Ecto neural progenitor cell (in vitro differentiated cells): ENCODE results near the gene TBCK.
"Not testable (repeated sequence)": the region's sequence is repeated elsewhere in the genome, so short reads cannot be mapped to it uniquely, and the experiment has no call there.

ENCODE experiments used
- DNase-seq: peaks from one replicate; pipeline ENCODE4 v3.0.0-alpha.2; 2018; ENCODE audit warnings: low spot score

The TBCK gene

DNA sequence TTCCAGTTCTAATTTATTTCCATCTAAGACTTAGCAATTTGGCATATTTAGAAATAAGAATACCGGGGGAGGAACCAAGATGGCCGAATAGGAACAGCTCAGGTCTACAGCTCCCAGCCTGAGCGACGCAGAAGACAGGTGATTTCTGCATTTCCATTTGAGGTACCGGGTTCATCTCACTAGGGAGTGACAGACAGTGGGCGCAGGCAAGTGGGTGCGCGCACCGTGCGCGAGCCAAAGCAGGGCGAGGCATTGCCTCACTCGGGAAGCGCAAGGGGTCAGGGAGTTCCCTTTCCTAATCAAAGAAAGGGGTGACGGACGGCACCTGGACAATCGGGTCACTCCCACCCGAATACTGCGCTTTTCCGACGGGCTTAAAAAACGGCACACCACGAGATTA lies 102.7 kb downstream of the TBCK start:
- not testable (repeated sequence) for DNase-seq

DNA sequence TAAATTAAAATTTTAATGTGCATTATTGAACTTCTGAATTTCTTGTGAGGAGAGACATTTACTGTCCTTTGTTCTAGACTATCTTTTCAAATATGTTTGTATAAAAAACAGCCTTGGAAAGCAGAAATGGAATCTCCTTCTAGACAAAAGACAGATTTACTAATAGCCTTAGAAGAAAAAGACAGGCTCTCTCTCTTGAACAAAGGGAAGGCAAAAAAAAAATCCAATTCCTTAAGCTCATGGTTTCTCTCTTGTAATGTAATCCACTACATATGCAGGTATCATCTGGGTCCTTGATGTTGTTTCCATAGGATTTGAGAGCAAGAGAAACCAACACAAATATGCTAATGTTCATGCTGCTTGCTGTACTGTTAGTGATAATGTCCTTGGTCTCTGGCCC lies 106.0 kb downstream of the TBCK start:
- no peak for DNase-seq

DNA sequence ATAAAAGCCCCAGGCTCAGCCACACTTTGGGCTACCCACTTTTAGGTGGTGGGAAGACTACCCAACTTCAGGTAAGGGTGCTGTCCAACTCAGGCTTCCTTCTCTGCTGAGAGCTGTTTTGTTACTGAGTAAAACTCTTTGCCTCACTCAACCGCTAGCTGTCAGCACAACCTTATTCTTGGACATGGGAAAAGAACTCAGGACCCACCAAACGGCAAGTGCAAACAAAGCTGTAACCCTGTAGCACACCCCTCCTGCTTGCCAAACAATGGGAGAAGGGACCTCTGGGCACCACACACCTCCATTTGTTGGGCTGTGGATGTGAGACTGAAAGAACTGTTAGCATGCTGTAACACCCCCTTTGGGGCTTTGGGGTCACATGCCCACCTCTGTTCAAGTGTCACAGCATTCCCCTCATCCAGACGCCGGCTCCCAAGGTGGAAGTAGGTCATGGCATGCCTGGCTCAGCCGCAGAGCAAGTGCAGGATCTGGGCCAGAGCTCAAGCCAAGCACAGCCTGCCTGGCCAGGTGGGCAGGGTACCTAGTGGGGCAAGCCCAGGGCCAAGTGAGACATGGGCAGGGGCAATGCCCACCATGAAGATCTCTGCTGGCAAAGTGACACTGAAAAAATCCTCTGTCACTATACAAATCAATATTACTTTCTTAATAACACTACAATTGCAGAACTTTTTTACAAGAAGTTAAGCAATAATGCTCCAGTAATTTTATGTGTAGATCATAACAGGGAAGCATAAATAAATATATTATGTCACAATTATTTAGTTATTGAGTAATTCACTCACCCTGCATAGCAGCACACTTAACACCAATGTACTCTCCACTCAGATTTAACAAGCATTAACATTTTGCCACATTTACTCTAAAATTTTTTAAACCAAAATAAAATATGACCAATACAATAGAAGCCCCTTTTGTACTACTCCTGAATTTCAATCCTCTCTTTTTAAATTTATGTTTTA lies 107.2 kb downstream of the TBCK start:
- DNase-seq: peak; percentile 40

DNA sequence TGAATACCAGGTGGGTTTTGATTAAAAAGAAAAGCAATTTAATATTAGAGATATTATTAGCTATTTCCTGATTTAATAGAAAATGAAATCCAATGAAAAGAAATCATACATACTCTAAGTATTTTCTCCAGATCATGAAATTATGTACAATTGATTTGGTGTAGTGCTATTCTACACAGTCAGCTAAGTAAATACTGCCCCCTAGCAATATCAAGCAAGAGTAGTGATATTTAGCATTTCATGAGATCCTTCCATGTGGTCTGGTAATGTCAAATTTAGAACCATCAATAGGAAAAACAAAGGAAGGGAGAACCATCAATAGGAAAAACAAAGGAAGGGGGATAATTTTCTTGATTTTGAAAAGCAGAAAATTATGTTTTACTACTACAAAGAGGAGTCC lies 114.6 kb downstream of the TBCK start:
- no peak for DNase-seq

DNA sequence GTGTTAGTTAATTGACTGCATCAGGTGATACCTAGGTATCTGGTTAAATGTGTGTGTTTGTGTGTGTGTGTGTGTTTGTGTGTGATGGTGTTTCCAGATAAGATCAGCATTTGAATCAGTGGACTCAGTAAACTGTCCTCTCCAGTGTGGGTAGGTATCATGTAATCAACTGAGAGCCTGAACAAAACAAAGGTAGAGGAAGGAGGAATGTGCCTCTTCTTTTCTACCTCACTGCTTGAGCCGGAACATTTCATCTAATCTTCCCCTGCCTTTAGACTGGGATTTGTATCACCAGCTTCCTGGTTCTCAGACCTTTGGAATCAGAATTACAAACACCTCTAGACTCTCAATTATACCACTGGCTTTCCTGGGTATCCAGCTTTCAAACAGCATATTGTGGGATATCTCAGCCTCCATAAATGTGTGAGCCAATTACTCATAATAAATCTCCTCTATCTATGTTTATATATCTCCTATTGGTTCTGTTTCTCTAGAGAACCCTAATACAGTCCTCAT lies 120.5 kb downstream of the TBCK start:
- DNase-seq: no peak

DNA sequence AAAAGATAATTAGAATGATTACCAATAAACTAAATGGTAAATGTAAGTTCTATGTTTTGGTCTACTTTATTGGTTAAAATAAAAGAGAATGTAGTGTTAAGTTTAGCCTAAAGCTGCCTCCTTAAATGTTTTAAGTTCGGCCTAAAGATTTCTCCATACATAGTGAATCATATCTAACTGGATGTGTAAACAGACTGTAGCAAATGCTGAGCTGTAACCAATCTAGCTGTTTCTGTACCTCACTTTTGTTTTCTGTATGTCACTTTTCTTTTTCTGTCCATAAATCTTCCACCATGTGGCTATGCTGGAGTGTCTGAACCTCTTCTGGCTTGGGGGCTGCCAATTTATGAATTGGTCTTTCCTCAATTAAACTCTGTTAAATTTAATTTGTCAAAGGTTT lies 121.2 kb downstream of the TBCK start:
- no peak for DNase-seq

DNA sequence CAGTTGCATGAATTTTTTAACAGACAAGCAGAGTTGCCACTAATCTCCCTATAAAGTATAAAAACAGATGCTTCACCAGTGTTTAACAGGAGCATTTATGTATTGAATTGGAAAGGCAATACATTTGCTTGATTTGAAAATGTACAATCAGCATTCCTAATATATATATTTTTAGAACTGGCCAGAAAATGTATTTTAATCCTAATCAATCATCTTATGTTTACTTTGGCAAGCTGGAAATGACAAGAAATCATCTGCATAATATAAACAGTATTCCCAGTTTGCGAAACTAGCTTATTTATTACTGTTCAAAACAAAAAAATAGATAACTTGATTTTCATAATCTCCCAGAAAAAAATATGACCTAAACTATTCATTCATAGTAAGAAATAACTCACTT lies 123.9 kb downstream of the TBCK start:
- DNase-seq: no peak

DNA sequence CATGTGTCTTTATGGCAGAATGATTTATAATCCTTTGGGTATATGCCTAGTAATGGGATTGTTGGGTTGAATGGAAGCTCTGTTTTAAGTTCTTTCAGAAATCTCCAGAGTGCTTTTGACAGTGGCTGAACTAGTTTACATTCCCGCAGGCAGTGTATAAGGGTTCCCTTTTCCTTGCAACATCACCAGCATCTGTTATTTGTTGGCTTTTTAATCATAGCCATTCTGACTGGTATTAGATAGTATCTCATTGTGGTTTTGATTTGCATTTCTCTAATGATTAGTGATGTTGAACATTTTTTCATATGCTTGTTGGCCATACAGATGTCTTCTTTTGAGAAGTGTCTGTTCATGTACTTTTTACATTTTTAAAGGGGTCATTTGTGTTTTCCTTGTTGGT lies 129.8 kb downstream of the TBCK start:
- DNase-seq: no peak

DNA sequence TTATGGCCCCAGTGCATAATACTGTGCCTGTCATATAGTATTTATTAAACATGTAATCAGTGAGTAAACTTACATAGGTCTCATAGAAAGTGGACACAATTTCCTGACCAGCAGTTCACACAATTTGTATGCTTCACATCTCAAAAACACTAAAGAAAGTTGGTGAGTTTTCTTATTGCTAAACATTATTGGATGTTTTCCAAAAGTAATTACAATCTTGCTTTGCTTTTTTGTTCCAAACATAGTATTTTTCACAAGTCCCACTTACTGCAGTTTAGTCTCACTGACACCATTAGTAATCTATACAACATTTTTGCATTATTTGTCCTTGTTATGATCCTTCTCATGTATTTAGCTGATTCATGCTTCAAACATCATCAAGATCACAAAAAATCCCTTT lies 132.5 kb downstream of the TBCK start:
- DNase-seq: no peak

DNA sequence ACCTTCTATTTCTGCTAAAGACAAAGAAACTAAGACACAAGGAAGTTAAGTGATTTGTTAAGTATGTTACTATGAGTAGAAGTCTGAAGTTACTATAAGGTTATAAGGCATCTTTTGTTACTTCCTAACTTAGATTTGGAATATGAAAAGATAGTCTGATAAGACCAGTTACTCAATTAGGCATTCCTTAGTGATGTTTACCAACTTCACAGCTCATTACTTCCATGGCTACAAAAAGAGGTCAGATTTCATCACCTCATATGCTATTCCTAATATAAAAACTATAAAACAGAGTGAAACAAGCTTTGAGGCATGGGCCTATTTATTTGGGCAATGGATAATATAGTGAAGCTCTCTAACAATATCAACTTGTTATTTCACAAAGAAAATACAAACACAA lies 143.1 kb downstream of the TBCK start:
- no peak for DNase-seq

DNA sequence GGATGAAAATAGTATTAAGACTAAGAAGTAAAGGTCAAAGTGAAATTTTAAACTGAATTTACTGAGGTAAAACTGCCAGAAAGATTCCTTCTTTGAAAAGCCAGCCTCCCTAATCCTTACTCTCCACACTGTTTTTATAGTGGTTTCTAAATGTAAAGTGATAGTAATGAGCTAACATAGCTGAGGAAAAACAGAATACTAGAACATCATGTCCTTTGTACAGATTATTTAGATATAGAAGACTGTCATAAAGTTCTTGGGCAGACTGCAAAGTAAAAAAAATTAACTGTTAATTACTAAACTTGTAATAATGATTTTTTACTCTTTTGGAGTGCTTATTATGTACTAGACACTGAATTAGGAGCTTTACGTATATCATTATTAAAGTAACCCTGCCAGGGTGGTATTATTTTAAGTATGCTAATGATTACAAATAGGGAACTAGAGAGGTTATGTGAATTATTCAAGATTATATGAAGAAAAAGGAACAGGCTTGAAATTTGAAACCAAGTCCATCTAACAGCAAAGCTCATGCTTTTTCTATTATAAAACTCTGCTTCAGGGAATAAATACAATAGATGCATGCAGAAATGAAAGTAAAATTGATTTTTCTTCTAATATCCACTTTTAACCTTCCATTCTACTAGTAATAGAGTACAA lies 150.5 kb downstream of the TBCK start:
- no peak for DNase-seq

DNA sequence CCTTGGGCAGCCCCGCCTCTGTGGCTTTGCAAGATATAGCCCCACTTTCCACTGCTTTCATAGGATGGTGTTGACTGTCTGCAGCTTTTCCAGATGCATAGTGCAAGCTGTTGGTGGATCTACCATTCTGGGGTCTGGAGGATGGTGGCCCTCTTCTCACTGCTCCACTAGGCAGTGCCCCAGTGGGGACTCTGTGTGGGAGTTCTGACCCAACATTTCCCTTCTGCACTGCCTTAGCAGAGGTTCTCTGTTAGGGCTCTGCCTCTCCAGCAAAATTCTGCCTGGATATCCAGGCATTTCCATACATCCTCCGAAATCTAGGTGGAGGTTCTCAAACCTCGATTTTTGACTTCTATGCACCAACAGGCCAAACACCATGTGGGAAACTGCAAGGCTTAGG lies 153.7 kb downstream of the TBCK start:
- DNase-seq: no peak

DNA sequence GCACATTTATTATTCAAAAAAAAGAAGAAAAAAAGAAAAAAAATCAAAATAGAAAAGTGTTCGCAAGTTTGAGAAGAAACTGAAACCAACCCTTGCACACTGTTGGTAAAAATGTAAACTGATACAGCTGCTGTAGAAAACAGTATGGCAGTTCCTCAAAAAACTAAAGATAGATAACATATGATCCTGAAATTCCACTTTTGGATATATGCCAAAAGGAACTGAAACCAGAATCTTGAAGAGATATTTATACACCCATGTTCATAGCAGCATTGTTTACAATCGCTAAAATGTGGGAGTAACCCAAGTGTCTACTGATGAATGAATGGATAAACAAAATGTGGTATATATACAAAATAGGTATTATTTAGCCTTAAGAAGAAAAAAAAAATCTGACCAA lies 155.4 kb downstream of the TBCK start:
- no peak for DNase-seq

DNA sequence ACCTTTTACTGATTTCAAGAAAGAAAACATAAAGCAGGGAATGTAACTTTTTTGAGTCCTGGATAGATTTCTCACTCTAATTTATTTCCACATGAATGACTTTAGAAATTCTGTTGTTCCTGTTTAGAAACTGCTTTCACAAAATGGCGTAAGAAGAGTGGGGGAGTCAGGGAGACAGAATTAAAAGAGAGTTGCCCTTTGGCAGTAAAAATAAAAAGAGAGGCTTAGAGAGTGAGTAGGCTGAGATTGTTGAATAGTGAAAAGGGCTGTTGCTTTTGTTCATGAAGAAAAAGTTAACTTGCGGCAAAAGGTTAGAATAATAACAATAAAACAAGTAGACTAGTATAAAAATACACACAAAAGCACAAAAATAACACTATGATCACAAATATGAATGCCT lies 166.1 kb downstream of the TBCK start:
- no peak for DNase-seq

DNA sequence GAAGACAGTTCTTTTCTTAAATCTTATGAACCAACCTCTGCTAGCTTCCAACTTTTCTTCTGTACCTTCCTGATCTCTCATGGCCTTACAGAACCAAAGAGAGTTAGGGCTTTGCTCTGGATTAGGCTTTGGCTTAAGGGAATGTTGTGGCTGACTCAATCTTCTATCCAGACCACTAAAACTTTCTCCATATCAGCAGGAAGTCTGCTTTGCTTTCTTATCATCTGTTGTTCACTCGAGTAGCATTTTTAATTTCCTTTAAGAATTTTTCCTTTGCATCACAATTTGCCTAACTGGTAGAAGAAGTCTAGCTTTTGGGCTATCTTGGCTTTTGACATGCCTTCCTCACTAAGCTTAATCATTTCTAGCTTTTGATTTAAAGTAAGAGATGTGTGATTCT lies 167.0 kb downstream of the TBCK start:
- no peak for DNase-seq

DNA sequence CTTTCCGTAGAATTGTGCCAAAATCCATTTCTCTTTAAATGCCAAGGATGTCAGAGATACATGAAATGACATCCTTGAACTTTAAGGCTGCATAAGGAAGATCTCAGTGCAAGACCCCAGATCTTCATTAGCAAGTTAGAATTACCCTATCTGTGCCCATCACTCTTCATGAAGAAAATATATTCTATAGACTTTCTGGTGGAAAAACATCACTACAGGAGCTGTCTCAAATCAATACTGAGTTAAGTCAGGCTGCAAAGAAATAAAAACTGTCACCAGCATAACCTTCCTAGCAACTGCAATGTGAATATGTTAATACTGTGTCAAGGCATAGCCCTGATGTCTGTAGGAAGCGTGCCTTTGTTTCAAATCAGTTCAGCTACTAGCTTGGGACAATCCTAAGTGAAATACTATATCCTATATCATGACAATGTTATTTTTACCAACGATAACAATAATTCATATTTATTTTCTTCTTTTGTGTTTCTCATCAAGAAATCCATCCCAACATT lies 173.3 kb downstream of the TBCK start:
- DNase-seq: no peak

DNA sequence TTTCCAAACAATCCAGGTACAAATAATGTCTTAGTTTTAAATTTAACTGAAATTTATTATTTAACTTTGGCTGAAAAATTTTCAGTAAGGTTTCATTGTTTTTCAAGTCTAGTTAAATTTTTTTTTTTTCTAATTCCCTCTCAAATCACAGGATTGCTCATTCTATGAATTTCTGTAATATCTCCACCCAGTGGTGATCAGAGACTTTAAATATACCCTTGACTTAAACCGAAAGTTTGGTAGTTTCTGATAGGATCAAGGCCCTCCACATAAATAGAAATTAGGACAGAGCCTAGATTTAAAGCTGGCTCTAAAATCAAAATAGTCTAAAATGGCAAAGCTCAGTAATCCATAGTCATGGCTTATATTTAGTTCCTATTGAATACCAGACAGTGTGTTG lies 175.4 kb downstream of the TBCK start:
- DNase-seq: no peak

DNA sequence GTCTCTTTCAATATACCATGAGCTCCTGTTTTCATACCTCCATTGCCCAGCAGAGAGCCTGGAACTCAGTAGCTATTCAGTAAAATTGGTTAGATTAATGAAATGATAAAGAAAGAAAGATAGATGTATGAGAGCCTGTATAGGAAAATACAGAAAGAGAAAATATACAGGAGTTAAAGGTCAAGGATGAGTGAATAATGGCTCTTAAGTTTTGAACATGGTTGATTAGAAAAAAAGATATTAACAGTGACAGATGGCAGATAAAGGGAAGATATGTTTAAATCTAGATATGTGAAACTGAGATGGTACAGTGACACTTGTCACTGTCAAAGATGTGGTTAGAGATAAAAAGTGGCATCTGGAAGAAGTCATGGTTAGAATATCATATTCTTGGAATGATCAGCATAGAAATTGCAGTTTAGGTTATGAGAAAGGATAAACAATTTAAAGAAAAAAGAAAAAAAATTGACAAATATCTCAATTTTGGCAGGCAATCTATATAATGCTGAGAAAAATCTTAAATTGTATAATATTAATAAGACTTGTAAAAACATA lies 179.2 kb downstream of the TBCK start:
- DNase-seq: no peak

DNA sequence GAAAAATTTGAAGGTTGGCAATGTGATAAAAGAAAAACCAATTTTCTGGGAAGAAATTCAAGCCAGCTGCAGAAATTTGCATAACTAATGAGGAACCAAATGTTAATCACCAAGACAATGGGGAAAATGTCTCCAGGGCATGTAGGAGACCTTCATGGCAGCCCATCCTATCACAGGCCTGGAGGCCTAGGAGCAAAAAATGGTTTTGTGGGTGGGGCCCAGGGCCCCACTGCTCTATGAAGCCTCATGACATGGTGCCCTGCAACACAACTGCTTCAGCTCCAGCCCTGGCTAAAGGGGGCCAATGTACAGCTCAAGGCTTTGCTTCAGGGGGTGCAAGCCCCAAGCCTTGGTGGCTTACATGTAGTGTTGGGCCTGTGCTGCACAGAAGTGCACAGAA lies 184.0 kb downstream of the TBCK start:
- DNase-seq: no peak

DNA sequence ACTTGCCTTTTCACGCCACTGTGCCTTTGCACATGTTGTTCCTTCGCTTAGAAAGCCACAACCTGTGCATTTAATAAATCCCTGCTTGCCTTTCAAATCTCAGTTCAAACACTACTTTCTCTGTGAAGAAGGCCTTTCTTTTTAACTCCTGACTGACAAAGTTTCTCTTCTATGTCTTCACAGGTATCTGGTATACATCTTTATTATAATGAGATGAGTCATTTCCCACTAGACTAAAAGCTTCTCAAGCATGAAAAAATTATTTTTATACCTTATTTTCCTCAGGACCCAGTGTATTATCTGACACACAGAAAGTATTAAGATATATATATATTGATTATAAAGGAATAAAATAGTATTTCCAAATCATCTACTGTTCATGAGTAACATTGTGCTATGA lies 189.9 kb downstream of the TBCK start:
- no peak for DNase-seq

DNA sequence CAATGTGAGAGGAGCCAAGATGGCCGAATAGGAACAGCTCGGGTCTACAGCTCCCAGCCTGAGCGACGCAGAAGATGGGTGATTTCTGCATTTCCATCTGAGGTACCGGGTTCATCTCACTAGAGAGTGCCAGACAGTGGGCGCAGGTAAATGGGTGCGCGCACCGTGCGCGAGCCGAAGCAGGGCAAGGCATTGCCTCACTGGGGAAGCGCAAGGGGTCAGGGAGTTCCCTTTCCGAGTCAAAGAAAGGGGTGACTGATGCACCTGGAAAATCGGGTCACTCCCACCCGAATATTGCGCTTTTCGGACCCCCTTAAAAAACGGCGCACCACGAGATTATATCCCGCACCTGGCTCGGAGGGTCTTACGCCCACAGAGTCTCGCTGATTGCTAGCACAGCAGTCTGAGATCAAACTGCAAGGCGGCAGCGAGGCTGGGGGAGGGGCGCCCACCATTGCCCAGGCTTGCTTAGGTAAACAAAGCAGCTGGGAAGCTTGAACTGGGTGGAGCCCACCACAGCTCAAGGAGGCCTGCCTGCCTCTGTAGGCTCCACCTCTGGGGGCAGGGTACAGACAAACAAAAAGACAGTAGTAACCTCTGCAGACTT lies 196.0 kb downstream of the TBCK start:
- not testable (repeated sequence) for DNase-seq

DNA sequence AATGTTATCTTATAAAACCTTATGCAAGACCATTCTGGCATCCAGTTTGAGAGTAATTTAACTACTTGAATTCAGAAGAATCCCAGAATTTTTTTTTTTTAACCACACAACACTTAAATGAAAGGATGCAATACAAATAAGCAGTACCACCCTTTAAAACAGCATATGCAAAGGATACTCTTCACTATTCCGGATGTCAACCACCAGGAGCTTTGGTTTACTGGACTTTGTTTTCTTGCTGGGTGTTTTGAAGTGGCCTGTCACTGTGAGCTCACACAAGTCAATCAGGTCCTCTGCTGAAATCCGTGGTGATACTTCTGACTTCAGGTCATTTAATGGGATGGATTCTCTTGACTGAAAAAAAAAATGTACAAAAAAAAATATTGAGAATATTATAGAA lies 200.0 kb downstream of the TBCK start:
- no peak for DNase-seq
